Measurements from ENCODE around the gene SLC6A12.

Gene SLC6A12

GRCh38 chr12:174596-174995 lies 39.4 kb downstream of the SLC6A12 start:
- H3K27ac Mint-ChIP-seq: no peak overlapping the region
- H3K36me3 Mint-ChIP-seq: no peaks in the 10 kb centered on the region
- ATAC-seq (peak; percentile 6), DNase-seq (ENCODE audit: low spot score in 2 of 2) (no peak)
- H3K4me1 Mint-ChIP-seq: peaks cover 7% of the 10 kb centered on the region
- H3K4me3 Mint-ChIP-seq: no peak overlapping the region
- no peaks in the 10 kb centered on the region for H3K9me3 Mint-ChIP-seq

- ATAC-seq: no peak
Measured at GRCh38 chr12:174124-174523, 39.8 kb downstream of the SLC6A12 start.

GRCh38 chr12:172732-173161 lies 41.2 kb downstream of the SLC6A12 start:
- no peaks in the 10 kb centered on the region for H3K9me3 Mint-ChIP-seq
- H3K4me3 Mint-ChIP-seq: no peak overlapping the region
- no peak for ATAC-seq
- H3K36me3 Mint-ChIP-seq: no peaks in the 10 kb centered on the region
- peaks cover 18% of the 10 kb centered on the region for H3K4me1 Mint-ChIP-seq
- H3K27ac Mint-ChIP-seq: peak overlapping the region; percentile 43
- DNase-seq (ENCODE audit: low spot score in 2 of 2): no peak

More at GRCh38 chr12:174124-174523, 39.8 kb downstream of the SLC6A12 start:
- Mint-ChIP-seq H3K36me3 (no peaks in the 10 kb centered on the region), H3K4me1 (peaks cover 12% of the 10 kb centered on the region), H3K9me3 (no peaks in the 10 kb centered on the region), H3K27ac (no peak overlapping the region), H3K4me3 (no peak overlapping the region)
- no peak for DNase-seq (ENCODE audit: low spot score in 2 of 2)

- DNase-seq (ENCODE audit: low spot score in 2 of 2) (no peak), ATAC-seq (no peak)
- Mint-ChIP-seq H3K36me3 (no peaks in the 10 kb centered on the region), H3K4me1 (peaks cover 18% of the 10 kb centered on the region), H3K4me3 (no peak overlapping the region), H3K27ac (peak overlapping the region; percentile 43), H3K9me3 (no peaks in the 10 kb centered on the region)
Measured at GRCh38 chr12:171743-172676, 41.9 kb downstream of the SLC6A12 start.

- Mint-ChIP-seq H3K4me3 (no peak overlapping the region), H3K4me1 (peaks cover 13% of the 10 kb centered on the region), H3K27ac (no peak overlapping the region), H3K9me3 (no peaks in the 10 kb centered on the region), H3K36me3 (no peaks in the 10 kb centered on the region)
- ATAC-seq (no peak), DNase-seq (ENCODE audit: low spot score in 2 of 2) (no peak)
Measured at GRCh38 chr12:171276-171675, 42.7 kb downstream of the SLC6A12 start.

GRCh38 chr12:170371-171225 lies 43.4 kb downstream of the SLC6A12 start:
- Mint-ChIP-seq H3K4me3 (no peak overlapping the region), H3K36me3 (no peaks in the 10 kb centered on the region), H3K4me1 (peaks cover 13% of the 10 kb centered on the region), H3K9me3 (no peaks in the 10 kb centered on the region), H3K27ac (no peak overlapping the region)
- ATAC-seq: no peak
- DNase-seq (ENCODE audit: low spot score in 2 of 2): no peak

GRCh38 chr12:169528-170370 lies 44.2 kb downstream of the SLC6A12 start:
- no peak for ATAC-seq
- Mint-ChIP-seq H3K4me3 (no peak overlapping the region), H3K27ac (no peak overlapping the region)

GRCh38 chr12:168763-169525 lies 45.0 kb downstream of the SLC6A12 start:
- DNase-seq (ENCODE audit: low spot score in 2 of 2) (no peak), ATAC-seq (no peak)
- Mint-ChIP-seq H3K27ac (no peak overlapping the region), H3K9me3 (no peaks in the 10 kb centered on the region), H3K4me3 (no peak overlapping the region), H3K4me1 (peaks cover 13% of the 10 kb centered on the region), H3K36me3 (no peaks in the 10 kb centered on the region)

More at GRCh38 chr12:169528-170370, 44.2 kb downstream of the SLC6A12 start:
- no peak for DNase-seq (ENCODE audit: low spot score in 2 of 2)
- Mint-ChIP-seq H3K36me3 (no peaks in the 10 kb centered on the region), H3K4me1 (peaks cover 13% of the 10 kb centered on the region), H3K9me3 (no peaks in the 10 kb centered on the region)

GRCh38 chr12:167959-168600 lies 45.9 kb downstream of the SLC6A12 start:
- DNase-seq (ENCODE audit: low spot score in 2 of 2): no peak
- ATAC-seq: no peak
- Mint-ChIP-seq H3K9me3 (no peaks in the 10 kb centered on the region), H3K4me3 (no peak overlapping the region), H3K27ac (no peak overlapping the region), H3K4me1 (peaks cover 13% of the 10 kb centered on the region), H3K36me3 (no peaks in the 10 kb centered on the region)

- peaks cover 13% of the 10 kb centered on the region for H3K4me1 Mint-ChIP-seq
- no peak overlapping the region for H3K27ac Mint-ChIP-seq
- DNase-seq (ENCODE audit: low spot score in 2 of 2) (no peak), ATAC-seq (no peak)
- H3K36me3 Mint-ChIP-seq: no peaks in the 10 kb centered on the region
- no peak overlapping the region for H3K4me3 Mint-ChIP-seq
- no peaks in the 10 kb centered on the region for H3K9me3 Mint-ChIP-seq
Measured at GRCh38 chr12:166425-167075, 47.4 kb downstream of the SLC6A12 start.

GRCh38 chr12:165862-166368 lies 48.0 kb downstream of the SLC6A12 start:
- ATAC-seq (no peak), DNase-seq (ENCODE audit: low spot score in 2 of 2) (no peak)
- no peak overlapping the region for H3K4me3 Mint-ChIP-seq
- peaks cover 13% of the 10 kb centered on the region for H3K4me1 Mint-ChIP-seq
- H3K36me3 Mint-ChIP-seq: no peaks in the 10 kb centered on the region
- no peaks in the 10 kb centered on the region for H3K9me3 Mint-ChIP-seq
- no peak overlapping the region for H3K27ac Mint-ChIP-seq

- H3K4me1 Mint-ChIP-seq: peaks cover 8% of the 10 kb centered on the region
- DNase-seq (ENCODE audit: low spot score in 2 of 2) (no peak), ATAC-seq (no peak)
- no peaks in the 10 kb centered on the region for H3K36me3 Mint-ChIP-seq
- H3K9me3 Mint-ChIP-seq: no peaks in the 10 kb centered on the region
- H3K27ac Mint-ChIP-seq: no peak overlapping the region
- no peak overlapping the region for H3K4me3 Mint-ChIP-seq
Measured at GRCh38 chr12:164207-164606, 49.8 kb downstream of the SLC6A12 start.

GRCh38 chr12:163406-163986 lies 50.5 kb downstream of the SLC6A12 start:
- H3K4me1 Mint-ChIP-seq: peaks cover under 1% of the 10 kb centered on the region
- H3K4me3 Mint-ChIP-seq: no peak overlapping the region
- H3K27ac Mint-ChIP-seq: no peak overlapping the region
- no peaks in the 10 kb centered on the region for H3K9me3 Mint-ChIP-seq
- no peak for ATAC-seq
- DNase-seq (ENCODE audit: low spot score in 2 of 2): no peak
- no peaks in the 10 kb centered on the region for H3K36me3 Mint-ChIP-seq

Measured in stimulated activated effector memory CD8-positive, alpha-beta T cell treated with anti-CD3 and anti-CD28 coated beads, Interleukin-12 subunit alpha, Interleukin-12 subunit beta, amount 100 ng/mL, for 72 hours (primary cell).